Caco-2 (cell line): Measurements from ENCODE around the gene PADI6. TPM values are rescaled to one million over a fixed set of nuclear protein-coding genes. Genes with fewer than 3 reads are reported as not detected.

Experiments used
- BruUV-seq: library from RNA; stranded (reverse); fragments of 400-500 nt; replicated peaks from 2 replicates; lab custom pipeline; 2021; lab: Mats Ljungman, UMichigan
- CTCF ChIA-PET: fragments of 300-600 bp; sonication (Branson Sonifier 250); formaldehyde crosslinking; loops from one replicate; lab custom pipeline; 2022; ENCODE audit warnings: antibody characterized with exemption; lab: Charles Lee
- POLR2A ChIA-PET: fragments of 300-600 bp; sonication (Branson Sonifier 250); formaldehyde crosslinking; loops from one replicate; lab custom pipeline; 2022; ENCODE audit warnings: antibody characterized with exemption; lab: Charles Lee
- DNase-seq, 2 experiments: peaks; one replicate each; pipeline versions ENCODE4 v3.0.0 to v3.0.0-alpha.2; 2020 to 2022
- H3K27me3 ChIP-seq: replicated peaks from 2 replicates; pipeline ENCODE4 v1.6.0; 2011; ENCODE audit warnings: low read length; ENCODE audit not compliant: control insufficient read depth, insufficient read depth
- H3K36me3 ChIP-seq: 2 replicates; pipeline ENCODE4 v1.5.1; 2011; ENCODE audit warnings: low read length; ENCODE audit not compliant: control insufficient read depth, insufficient read depth
- H3K4me1 ChIP-seq: fragments of 250-450 bp; sonication (Bioruptor Pico); 2 replicates; pipeline ENCODE4 v1.5.1; 2020; ENCODE audit warnings: mild to moderate bottlenecking
- H3K4me3 ChIP-seq: 2 replicates; pipeline ENCODE4 v1.5.1; 2011; ENCODE audit warnings: low read depth, mild to moderate bottlenecking, control low read depth, low read length
- H3K9me3 ChIP-seq: fragments of 250-450 bp; sonication (Bioruptor Pico); 2 replicates; pipeline ENCODE4 v1.5.1; 2020; ENCODE audit warnings: mild to moderate bottlenecking, moderate library complexity
- H3K27ac Mint-ChIP-seq: one replicate; pipeline ENCODE4 v1.8.0; 2022; ENCODE audit warnings: mixed read lengths; ENCODE audit not compliant: unreplicated experiment
- H3K27me3 Mint-ChIP-seq: one replicate; pipeline ENCODE4 v1.8.0; 2022; ENCODE audit warnings: mixed read lengths; ENCODE audit not compliant: insufficient read depth, unreplicated experiment
- H3K36me3 Mint-ChIP-seq: one replicate; pipeline ENCODE4 v1.8.0; 2022; ENCODE audit warnings: mild to moderate bottlenecking, mixed read lengths; ENCODE audit not compliant: insufficient read depth, unreplicated experiment
- H3K4me1 Mint-ChIP-seq: one replicate; pipeline ENCODE4 v1.8.0; 2022; ENCODE audit warnings: low read depth, mixed read lengths; ENCODE audit not compliant: unreplicated experiment
- H3K4me3 Mint-ChIP-seq: one replicate; pipeline ENCODE4 v1.8.0; 2022; ENCODE audit warnings: mild to moderate bottlenecking, moderate library complexity, mixed read lengths; ENCODE audit not compliant: unreplicated experiment
- H3K9me3 Mint-ChIP-seq: one replicate; pipeline ENCODE4 v1.8.0; 2022; ENCODE audit warnings: mixed read lengths; ENCODE audit not compliant: unreplicated experiment
- CTCF ChIP-seq, 2 experiments: fragments of 200-600 bp in 1 of 2; IDR thresholded peaks; 1 replicate in 1 of 2; 2 replicates in 1 of 2; pipeline versions ENCODE4 v1.5.1 to v1.8.0; 2011 to 2022; ENCODE audit warnings: antibody characterized with exemption in 1 of 2, control low read depth in 1 of 2, inconsistent platforms in 1 of 2, low read depth in 1 of 2, low read length in 1 of 2, mild to moderate bottlenecking in 1 of 2, moderate library complexity in 1 of 2; ENCODE audit not compliant: insufficient read depth in 1 of 2, severe bottlenecking in 1 of 2, unreplicated experiment in 1 of 2
- intact Hi-C: fragments of 100-400 bp; cut with micrococcal nuclease; formaldehyde crosslinking; loops from one replicate; pipeline ENCODE4 v1.10.0; 2022; ENCODE audit not compliant: unreplicated experiment
- total RNA-seq: library from RNA; stranded (reverse); gene quantifications from 2 replicates; pipeline ENCODE4 v1.2.3, GENCODE V29; 2022

Gene PADI6
- total RNA-seq, 1 experiment from 2014 or later, result not detected

DNA sequence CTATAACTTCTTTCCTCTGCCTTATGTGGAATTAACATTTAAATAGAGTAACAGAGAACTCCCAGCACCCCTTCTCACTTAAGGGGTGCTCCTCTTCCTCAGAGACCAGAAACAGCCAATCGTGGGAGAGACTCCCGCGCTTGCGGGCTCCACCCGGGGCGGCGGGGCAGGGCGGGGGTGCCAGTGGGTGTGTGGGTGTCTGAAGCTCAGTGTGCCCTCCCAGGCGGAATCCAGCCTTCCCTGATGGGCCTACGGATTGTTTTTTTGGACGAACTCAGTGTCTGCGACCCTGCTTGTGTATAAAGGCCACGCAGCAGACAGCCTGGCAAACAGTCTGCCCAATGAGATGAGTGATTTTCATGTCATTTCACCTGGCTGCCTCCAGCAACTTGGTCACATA lies 61.3 kb downstream of the PADI6 start:
- Mint-ChIP-seq H3K27ac (no peak overlapping the region), H3K36me3 (peaks cover 58% of the 10 kb centered on the region), H3K4me3 (no peak overlapping the region), H3K9me3 (no peaks in the 10 kb centered on the region), H3K4me1 (no peaks in the 10 kb centered on the region), H3K27me3 (no peaks in the 10 kb centered on the region)
- Histone ChIP-seq H3K36me3 (peaks cover 1% of the 10 kb centered on the region; the same call in 1 of the 2 replicates), H3K9me3 (no peaks in the 10 kb centered on the region), H3K4me3 (no peak overlapping the region), H3K27me3 (no peaks in the 10 kb centered on the region), H3K4me1 (no peaks in the 10 kb centered on the region)
- CTCF ChIA-PET, result interaction anchor here (0.6 kb wide), 1 partner anchor 205 kb away, joined by 3 read pairs; no protein-coding TSS in a partner anchor
- intact Hi-C loops, result no loop called here
- BruUV-seq, result no TSS peak
- no peak for DNase-seq
- no peak for TF ChIP-seq CTCF (IDR thresholded peaks at IDR 0.05; ENCODE audit: insufficient read depth in 1 of 2, low read depth in 1 of 2, low read length in 1 of 2, severe bottlenecking in 1 of 2, unreplicated experiment in 1 of 2)
- POLR2A ChIA-PET, result no interaction called here

GRCh38 chr1:17434016-17434415 lies 62.0 kb downstream of the PADI6 start:
- BruUV-seq, result no TSS peak
- H3K36me3 ChIP-seq, result peaks cover 1% of the 10 kb centered on the region; the same call in 1 of the 2 replicates

DNA sequence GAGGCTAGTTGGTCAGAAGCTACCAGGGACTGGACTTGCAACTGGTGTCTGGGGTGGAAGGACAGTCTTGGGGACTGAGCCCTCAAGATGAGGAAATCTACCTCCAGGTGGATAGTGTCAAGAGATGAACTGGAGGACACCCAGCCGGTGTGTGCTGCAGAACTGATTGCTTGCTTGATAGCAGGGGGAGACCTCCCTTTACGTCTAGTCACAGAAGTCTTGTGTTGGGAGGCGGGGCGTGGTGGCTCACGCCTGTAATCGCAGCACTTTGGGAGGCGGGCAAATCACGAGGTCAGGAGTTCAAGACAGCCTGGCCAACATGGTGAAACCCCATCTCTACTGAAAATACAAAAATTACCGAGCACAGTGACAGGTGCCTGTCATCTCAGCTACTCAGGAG lies 62.6 kb downstream of the PADI6 start:
- Mint-ChIP-seq H3K9me3 (no peaks in the 10 kb centered on the region), H3K4me1 (no peaks in the 10 kb centered on the region), H3K36me3 (peaks cover 55% of the 10 kb centered on the region), H3K27me3 (no peaks in the 10 kb centered on the region), H3K27ac (no peak overlapping the region), H3K4me3 (no peak overlapping the region)
- intact Hi-C loops, result no loop called here
- TF ChIP-seq CTCF (IDR thresholded peaks at IDR 0.05; ENCODE audit: insufficient read depth in 1 of 2, low read depth in 1 of 2, low read length in 1 of 2, severe bottlenecking in 1 of 2, unreplicated experiment in 1 of 2), result no peak
- DNase-seq, result no peak
- Histone ChIP-seq H3K9me3 (no peaks in the 10 kb centered on the region), H3K36me3 (peaks cover 1% of the 10 kb centered on the region; the same call in 1 of the 2 replicates), H3K27me3 (no peaks in the 10 kb centered on the region), H3K4me1 (no peaks in the 10 kb centered on the region), H3K4me3 (no peak overlapping the region)
- POLR2A ChIA-PET, result no interaction called here
- BruUV-seq, result no TSS peak
- CTCF ChIA-PET, result no interaction called here

More at GRCh38 chr1:17434016-17434415, 62.0 kb downstream of the PADI6 start:
- Mint-ChIP-seq H3K27me3 (no peaks in the 10 kb centered on the region), H3K27ac (no peak overlapping the region), H3K4me1 (no peaks in the 10 kb centered on the region), H3K4me3 (no peak overlapping the region), H3K36me3 (peaks cover 55% of the 10 kb centered on the region), H3K9me3 (no peaks in the 10 kb centered on the region)
- intact Hi-C loops, result no loop called here
- Histone ChIP-seq H3K4me3 (no peak overlapping the region), H3K4me1 (no peaks in the 10 kb centered on the region), H3K27me3 (no peaks in the 10 kb centered on the region), H3K9me3 (no peaks in the 10 kb centered on the region)
- POLR2A ChIA-PET, result no interaction called here
- TF ChIP-seq CTCF (IDR thresholded peaks at IDR 0.05; ENCODE audit: insufficient read depth in 1 of 2, low read depth in 1 of 2, low read length in 1 of 2, severe bottlenecking in 1 of 2, unreplicated experiment in 1 of 2), result no peak
- DNase-seq, result no peak
- CTCF ChIA-PET, result no interaction called here
